Measurements from ENCODE around the gene HBEGF.

Gene HBEGF

GRCh38 chr5:140362311-140362710 is 15.9 kb upstream of the HBEGF start:
- DNase-seq (ENCODE audit: low read depth), result no peak
- TF ChIP-seq CTCF (IDR thresholded peaks at IDR 0.05; ENCODE audit: insufficient read depth, low read depth, low read length, missing control alignments), result no peak
- H3K4me3 ChIP-seq (ENCODE audit: low read depth, low read length), result no peak overlapping the region

GRCh38 chr5:140361901-140362300 is 15.5 kb upstream of the HBEGF start:
- TF ChIP-seq CTCF (IDR thresholded peaks at IDR 0.05; ENCODE audit: insufficient read depth, low read depth, low read length, missing control alignments), result no peak
- no peak for DNase-seq (ENCODE audit: low read depth)

GRCh38 chr5:140360681-140361479 is 14.5 kb upstream of the HBEGF start:
- no peak for TF ChIP-seq CTCF (IDR thresholded peaks at IDR 0.05; ENCODE audit: insufficient read depth, low read depth, low read length, missing control alignments)
- no peak for DNase-seq (ENCODE audit: low read depth)
- H3K4me3 ChIP-seq (ENCODE audit: low read depth, low read length), result no peak overlapping the region

More at GRCh38 chr5:140361901-140362300, 15.5 kb upstream of the HBEGF start:
- H3K4me3 ChIP-seq (ENCODE audit: low read depth, low read length), result no peak overlapping the region

GRCh38 chr5:140360101-140360500 is 13.7 kb upstream of the HBEGF start, which contains the start of gene SLC4A9:
Gene SLC4A9 (plus strand): TSS chr5:140360194. CDS start chr5:140360237, 43 bp downstream.
- no peak for DNase-seq (ENCODE audit: low read depth)
- TF ChIP-seq CTCF (IDR thresholded peaks at IDR 0.05; ENCODE audit: insufficient read depth, low read depth, low read length, missing control alignments), result no peak
- H3K4me3 ChIP-seq (ENCODE audit: low read depth, low read length), result no peak within 1 kb of the TSS

GRCh38 chr5:140358738-140359310 is 12.4 kb upstream of the HBEGF start:
- DNase-seq (ENCODE audit: low read depth), result no peak
- no peak overlapping the region for H3K4me3 ChIP-seq (ENCODE audit: low read depth, low read length)
- no peak for TF ChIP-seq CTCF (IDR thresholded peaks at IDR 0.05; ENCODE audit: insufficient read depth, low read depth, low read length, missing control alignments)

GRCh38 chr5:140357726-140358093 is 11.3 kb upstream of the HBEGF start:
- peak; percentile 89 for DNase-seq (ENCODE audit: low read depth)
- TF ChIP-seq CTCF (IDR thresholded peaks at IDR 0.05; ENCODE audit: insufficient read depth, low read depth, low read length, missing control alignments), result peak; percentile 93
- H3K4me3 ChIP-seq (ENCODE audit: low read depth, low read length), result no peak overlapping the region
